Large intestine (tissue), 3 donors: Measurements from ENCODE around the gene CDH26. TPM values are rescaled to one million over a fixed set of nuclear protein-coding genes. Genes with fewer than 3 reads are reported as not detected.

Experiments used
- DNase-seq, 2 donors: peaks; one replicate each; pipeline versions ENCODE4 v3.0.0 to v3.0.0-alpha.2; 2013
- H3K27ac ChIP-seq: one replicate; pipeline ENCODE4 v1.5.1; 2013; ENCODE audit warnings: low read length
- H3K27me3 ChIP-seq: 2 replicates; pipeline ENCODE4 v1.6.1; 2013; ENCODE audit warnings: low read length; ENCODE audit not compliant: control insufficient read depth, insufficient read depth
- H3K36me3 ChIP-seq: 2 replicates; pipeline ENCODE4 v1.6.1; 2013; ENCODE audit warnings: low read length; ENCODE audit not compliant: control insufficient read depth, insufficient read depth
- H3K4me1 ChIP-seq: one replicate; pipeline ENCODE4 v1.6.1; 2013; ENCODE audit warnings: low read length; ENCODE audit not compliant: control insufficient read depth, insufficient read depth
- H3K4me3 ChIP-seq: one replicate; pipeline ENCODE4 v1.5.1; 2013; ENCODE audit warnings: low read length
- H3K9me3 ChIP-seq: one replicate; pipeline ENCODE4 v1.6.1; 2013; ENCODE audit warnings: mild to moderate bottlenecking, low read depth, low read length, moderate library complexity; ENCODE audit not compliant: control insufficient read depth
- WGBS: methylation state at CpG from one replicate; pipeline ENCODE4 v1.1.5; 2013; ENCODE audit warnings: low lambda C conversion rate; ENCODE audit not compliant: insufficient coverage; 5-methylcytosine and 5-hydroxymethylcytosine counted together
- polyA plus RNA-seq: library from polyadenylated mRNA; unstranded; fragments of 120-200 nt; gene quantifications from one replicate; pipeline ENCODE4 v1.2.1, GENCODE V29; 2013

Gene CDH26
- polyA plus RNA-seq, 1 donor: 1.3 TPM

DNA sequence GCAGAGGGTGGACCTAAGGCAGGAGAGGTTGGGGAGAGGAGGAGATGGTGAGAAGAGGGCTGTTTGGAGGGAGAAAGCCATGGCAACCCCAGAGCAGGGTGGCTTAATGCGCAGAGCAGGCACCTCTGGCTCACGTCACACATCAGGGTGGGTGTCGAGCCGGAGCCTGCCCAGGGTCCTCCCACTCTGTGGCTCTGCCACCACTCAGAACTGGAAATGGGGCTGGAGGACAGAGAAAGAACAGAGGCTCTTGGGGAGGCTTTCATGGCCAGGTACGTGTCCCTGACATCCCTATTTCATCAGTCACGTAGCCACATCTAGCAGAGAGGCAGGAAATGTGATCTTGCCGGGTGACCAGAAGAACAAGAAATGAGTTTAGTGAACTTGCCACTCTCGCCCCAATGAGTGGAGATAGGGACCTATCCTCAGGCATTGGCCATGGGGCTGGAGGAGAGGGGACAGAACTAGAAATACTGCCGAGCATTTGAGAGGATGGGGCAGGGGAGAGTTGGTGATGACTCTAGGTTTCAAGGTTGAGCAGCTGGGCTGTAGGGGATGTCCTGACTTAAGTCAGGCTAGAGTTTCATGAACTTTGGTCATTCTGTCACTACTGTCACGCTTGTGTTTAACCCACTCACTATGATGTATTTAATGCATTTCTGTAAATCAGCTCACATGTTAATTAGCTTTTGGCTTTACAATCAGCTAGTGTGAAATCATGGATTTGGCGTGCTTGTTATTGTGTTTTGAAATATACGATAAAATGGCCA lies 52.7 kb downstream of the CDH26 start:
- no peak for DNase-seq
- WGBS: no CpG with 5 or more reads among the region's 12 CpGs
- Histone ChIP-seq H3K27ac (no peak overlapping the region), H3K27me3 (no peaks in the 10 kb centered on the region), H3K9me3 (no peaks in the 10 kb centered on the region), H3K36me3 (no peaks in the 10 kb centered on the region), H3K4me3 (no peak overlapping the region), H3K4me1 (no peaks in the 10 kb centered on the region)

DNA sequence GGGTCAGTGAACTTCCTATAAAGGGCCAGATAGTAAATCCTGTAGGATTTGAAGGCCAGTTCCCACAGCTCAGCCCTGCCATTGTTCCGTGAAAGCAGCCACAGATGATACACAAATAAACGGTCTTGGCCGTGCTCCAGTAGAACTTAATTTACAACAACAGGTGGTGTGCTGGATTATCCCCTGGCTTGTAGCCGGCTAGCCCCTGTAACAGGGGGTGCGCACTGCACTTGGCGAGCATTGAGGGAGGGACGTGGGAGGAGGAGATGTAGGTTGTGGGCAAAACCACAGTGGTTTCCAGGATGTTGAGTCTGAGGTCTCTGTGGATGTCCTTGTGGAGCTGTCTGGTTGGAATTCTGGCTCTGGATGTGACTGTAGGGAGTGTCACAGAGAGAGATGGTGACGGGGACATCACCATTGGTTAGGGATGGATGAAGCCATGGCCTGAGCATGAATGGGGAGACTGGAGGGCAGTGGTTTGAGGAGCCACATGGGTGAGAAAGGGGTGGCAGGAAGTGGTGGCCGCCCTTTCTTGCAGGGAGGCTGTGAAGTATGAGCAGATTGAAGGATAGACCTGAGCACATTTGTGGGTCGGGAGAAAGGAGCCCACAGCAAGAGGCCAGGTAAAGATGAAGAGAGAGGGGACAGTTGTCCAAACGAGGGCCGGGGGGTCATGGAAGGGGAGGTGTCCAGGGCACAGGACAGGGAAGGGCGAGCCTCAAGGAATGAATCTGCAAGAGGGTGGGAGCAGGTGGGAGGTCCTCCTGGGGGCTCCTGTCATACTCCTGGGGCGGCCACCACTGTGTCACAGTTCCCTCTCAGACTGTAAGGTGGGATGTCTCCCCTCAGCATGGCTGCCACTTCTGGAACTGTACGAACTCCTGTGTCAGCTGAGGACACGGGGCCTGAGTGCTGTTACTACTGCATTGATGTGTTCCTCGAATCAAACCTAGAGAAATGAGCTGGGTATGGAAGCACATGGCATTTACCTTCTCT lies 53.6 kb downstream of the CDH26 start:
- H3K4me3 ChIP-seq: no peak overlapping the region
- H3K27ac ChIP-seq: no peak overlapping the region
- H3K4me1 ChIP-seq: no peaks in the 10 kb centered on the region
- no CpG with 5 or more reads among the region's 17 CpGs for WGBS
- no peaks in the 10 kb centered on the region for H3K27me3 ChIP-seq
- DNase-seq: no peak
- H3K36me3 ChIP-seq: no peaks in the 10 kb centered on the region
- no peaks in the 10 kb centered on the region for H3K9me3 ChIP-seq

DNA sequence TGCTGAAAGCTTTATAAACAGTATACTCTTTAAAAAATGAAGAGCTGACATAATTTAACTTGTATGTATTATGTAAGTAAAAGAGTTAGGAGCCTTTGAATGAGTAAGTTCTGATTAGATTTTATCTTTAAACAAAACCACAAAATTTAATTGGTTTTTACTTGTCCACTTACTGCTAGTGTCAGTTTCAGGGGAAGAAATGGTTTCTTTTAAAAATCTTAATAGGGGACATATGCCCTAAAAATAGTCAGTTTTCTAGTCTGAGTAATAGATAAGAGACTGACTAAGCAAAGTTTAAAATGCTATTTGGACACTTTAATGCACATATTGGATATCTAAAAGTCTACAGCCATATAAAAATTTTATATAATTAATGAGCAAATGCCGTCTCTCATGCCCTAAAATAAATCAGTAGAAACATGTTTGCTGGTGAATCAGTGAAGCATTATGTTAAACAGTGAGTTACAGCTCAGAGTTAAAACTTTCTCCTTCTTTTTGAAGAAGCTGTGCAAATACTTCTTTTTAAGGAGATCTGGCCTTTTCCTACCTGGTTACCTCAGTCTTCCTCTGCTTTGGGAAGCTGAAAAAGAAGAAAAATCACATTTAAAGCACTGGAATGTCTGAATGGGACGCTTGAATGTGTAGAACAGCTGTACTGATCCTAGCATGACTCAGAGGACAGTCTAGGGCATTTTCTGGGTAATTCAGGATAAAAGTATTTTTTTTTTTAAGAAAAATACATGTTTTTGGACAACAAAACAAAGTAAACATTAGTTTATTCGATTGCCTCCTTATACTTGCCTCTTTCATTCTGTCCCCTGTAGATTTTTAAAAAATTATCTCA lies 55.3 kb downstream of the CDH26 start:
- no peaks in the 10 kb centered on the region for H3K27me3 ChIP-seq
- H3K27ac ChIP-seq: no peak overlapping the region
- H3K36me3 ChIP-seq: no peaks in the 10 kb centered on the region
- no peaks in the 10 kb centered on the region for H3K4me1 ChIP-seq
- WGBS: 79% methylated on average over 2 of the region's 3 CpGs
- DNase-seq: no peak
- H3K4me3 ChIP-seq: no peak overlapping the region
- no peaks in the 10 kb centered on the region for H3K9me3 ChIP-seq

DNA sequence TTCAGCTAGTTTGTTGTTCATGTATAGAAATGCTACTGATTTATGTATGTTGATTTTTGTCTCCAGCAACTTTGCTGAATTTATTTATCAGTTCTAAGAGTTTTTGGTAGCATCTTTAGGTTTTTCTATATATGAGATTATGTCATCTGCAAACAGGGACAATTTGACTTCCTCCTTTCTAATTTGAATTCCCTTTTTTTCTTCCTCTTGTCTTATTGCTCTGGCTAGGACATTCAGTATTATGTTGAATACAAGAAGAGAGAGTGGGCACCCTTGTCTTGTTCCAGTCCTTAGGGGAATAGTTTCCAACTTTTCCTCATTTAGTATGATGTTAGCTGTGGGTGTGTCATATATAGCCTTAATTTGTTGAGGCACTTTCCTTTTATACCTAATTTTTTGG lies 58.2 kb downstream of the CDH26 start:
- Histone ChIP-seq H3K4me3 (no peak overlapping the region), H3K27me3 (no peaks in the 10 kb centered on the region), H3K36me3 (no peaks in the 10 kb centered on the region), H3K4me1 (no peaks in the 10 kb centered on the region), H3K27ac (no peak overlapping the region), H3K9me3 (no peaks in the 10 kb centered on the region)
- DNase-seq: no peak

DNA sequence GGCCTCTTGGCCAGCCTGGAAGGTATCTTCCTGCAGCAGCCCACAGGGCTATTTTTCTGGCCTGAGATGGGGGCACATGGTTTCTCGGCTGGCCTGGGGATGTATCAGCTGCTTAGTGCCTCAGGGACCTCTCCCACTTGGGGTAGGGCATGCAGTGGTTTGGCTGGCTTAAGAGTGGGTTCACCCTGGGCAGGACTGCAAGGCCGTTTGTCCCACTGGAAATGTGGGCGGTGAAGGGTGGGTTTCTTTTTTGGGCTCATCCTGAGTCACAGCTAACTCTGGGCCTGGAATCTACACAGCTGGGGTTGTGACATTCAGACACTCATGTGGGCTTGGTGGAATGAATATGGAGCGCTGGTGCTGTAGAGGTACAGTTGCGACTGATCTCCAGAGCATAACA lies 62.0 kb downstream of the CDH26 start:
- Histone ChIP-seq H3K9me3 (no peaks in the 10 kb centered on the region), H3K27ac (no peak overlapping the region), H3K36me3 (no peaks in the 10 kb centered on the region), H3K4me3 (no peak overlapping the region), H3K4me1 (no peaks in the 10 kb centered on the region), H3K27me3 (no peaks in the 10 kb centered on the region)
- no peak for DNase-seq
- WGBS: no CpG with 5 or more reads among the region's 5 CpGs

DNA sequence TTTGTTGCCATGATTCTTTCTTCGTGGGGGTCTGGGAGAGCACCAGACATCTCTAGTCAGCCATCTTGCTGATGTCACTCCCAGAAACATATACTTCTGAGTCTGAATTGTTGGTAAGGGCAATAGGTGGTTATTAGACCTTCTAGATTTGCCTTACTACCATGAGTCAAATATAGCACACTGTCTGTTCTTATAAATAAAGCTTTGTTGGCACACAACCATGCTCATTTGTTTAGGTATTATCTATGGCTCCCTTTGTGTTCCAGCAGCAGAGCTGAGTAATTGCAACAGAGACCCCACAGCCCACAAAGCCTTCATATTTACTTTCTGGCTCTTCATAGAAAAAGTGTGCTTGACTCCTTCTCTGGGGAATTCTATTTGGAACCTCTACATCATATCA lies 62.9 kb downstream of the CDH26 start:
- no peaks in the 10 kb centered on the region for H3K27me3 ChIP-seq
- H3K27ac ChIP-seq: no peak overlapping the region
- no peak overlapping the region for H3K4me3 ChIP-seq
- peaks cover under 1% of the 10 kb centered on the region for H3K9me3 ChIP-seq
- H3K4me1 ChIP-seq: no peaks in the 10 kb centered on the region
- H3K36me3 ChIP-seq: no peaks in the 10 kb centered on the region
- WGBS: no CpG with 5 or more reads among the region's 1 CpG
- no peak for DNase-seq

DNA sequence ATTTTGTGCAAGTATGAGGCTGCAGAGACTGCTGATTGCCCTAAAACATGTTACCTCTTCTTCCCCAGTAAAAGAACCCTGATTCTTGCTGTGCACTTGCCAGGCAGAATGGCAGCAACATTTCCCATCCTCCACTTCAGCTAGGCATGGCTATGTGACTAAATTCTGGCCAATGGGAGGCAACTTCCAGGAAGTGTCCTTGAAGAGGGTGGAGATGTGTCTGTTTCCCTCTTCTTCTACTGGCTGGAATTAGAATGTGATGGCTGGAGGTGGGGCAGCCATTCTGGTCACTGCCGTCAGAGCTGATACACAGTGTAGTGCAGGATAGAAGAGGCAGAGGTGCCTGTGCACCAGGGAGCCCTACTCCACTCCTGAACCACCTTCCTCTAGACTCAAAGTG lies 64.6 kb downstream of the CDH26 start:
- no peaks in the 10 kb centered on the region for H3K4me1 ChIP-seq
- H3K27me3 ChIP-seq: peaks cover 2% of the 10 kb centered on the region
- peaks cover 3% of the 10 kb centered on the region for H3K9me3 ChIP-seq
- no peak overlapping the region for H3K4me3 ChIP-seq
- no peak overlapping the region for H3K27ac ChIP-seq
- WGBS: no CpG with 5 or more reads among the region's 1 CpG
- no peaks in the 10 kb centered on the region for H3K36me3 ChIP-seq
- no peak for DNase-seq

DNA sequence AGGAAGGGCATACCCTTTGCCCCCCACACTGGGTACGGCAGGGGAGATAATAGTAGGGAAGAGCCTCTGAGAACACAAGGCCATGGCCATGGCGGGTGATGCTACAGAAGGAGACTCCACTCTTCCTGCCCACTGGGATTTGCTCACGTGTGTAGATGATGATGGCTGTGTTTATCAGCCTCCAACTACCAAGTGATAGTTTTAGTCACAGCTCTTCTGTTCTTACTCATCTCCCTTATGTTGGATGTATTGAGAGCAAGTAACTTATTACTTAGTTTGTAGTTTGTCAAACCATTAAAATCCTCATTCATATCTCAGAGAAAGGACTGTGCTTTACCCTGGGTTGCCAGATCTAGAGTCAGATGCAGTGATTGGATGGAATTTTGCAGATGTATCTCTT lies 66.0 kb downstream of the CDH26 start:
- Histone ChIP-seq H3K4me1 (no peaks in the 10 kb centered on the region), H3K9me3 (peaks cover 3% of the 10 kb centered on the region)
- no CpG with 5 or more reads among the region's 3 CpGs for WGBS

DNA sequence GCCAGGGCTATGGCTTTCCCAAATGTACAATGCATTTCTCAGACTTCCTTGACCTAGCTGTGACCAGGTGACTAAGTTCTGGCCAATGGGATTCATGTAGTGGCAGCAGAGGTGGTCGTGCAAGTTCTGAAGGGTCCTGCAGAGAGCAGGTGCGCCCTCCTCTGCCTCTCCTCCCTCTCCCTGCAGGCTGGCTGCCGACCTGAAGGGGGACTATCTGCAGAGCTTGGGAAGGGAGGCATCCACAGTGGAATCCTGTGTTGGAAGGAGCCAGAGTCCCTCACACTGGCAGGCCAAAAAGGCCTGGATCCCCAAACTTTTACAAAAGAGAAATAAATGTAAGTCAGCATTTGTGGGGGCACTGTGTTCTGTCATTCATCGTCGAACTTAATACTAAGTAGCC lies 66.6 kb downstream of the CDH26 start:
- Histone ChIP-seq H3K4me1 (no peaks in the 10 kb centered on the region), H3K27ac (no peak overlapping the region), H3K27me3 (peaks cover 2% of the 10 kb centered on the region), H3K36me3 (no peaks in the 10 kb centered on the region), H3K4me3 (no peak overlapping the region), H3K9me3 (peaks cover 3% of the 10 kb centered on the region)
- DNase-seq: no peak
- no CpG with 5 or more reads among the region's 5 CpGs for WGBS

More for the DNA sequence above, 66.0 kb downstream of the CDH26 start:
- no peak for DNase-seq
- Histone ChIP-seq H3K27ac (no peak overlapping the region), H3K27me3 (peaks cover 2% of the 10 kb centered on the region), H3K4me3 (no peak overlapping the region), H3K36me3 (no peaks in the 10 kb centered on the region)

DNA sequence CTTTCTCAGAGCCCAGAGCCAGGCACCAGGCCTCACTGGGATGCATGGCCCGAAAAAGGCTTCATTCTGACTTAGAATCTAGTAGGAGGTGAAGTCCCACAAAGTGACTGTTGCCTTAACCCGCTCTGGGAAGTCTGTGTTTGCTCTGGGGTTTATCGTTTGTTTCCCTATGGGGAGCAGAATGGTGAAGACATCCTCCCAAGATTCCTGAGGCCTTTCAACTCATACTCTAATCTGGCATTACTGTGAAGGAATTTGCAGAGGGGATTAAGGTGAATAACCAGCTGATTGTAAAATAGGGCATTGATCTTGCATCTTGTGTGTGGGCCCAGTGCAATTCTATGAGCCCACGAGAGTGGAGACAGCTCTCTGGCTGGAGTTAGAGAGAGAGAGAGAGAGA lies 67.8 kb downstream of the CDH26 start:
- Histone ChIP-seq H3K4me3 (no peak overlapping the region), H3K9me3 (peaks cover 3% of the 10 kb centered on the region), H3K4me1 (no peaks in the 10 kb centered on the region), H3K27me3 (peaks cover 2% of the 10 kb centered on the region), H3K27ac (no peak overlapping the region), H3K36me3 (no peaks in the 10 kb centered on the region)
- no CpG with 5 or more reads among the region's 4 CpGs for WGBS
- no peak for DNase-seq
